OCI-LY1 (cell line): Measurements from ENCODE around the gene FARS2.

ENCODE experiments used
- H2AFZ ChIP-seq: fragments of 200-600 bp; sonication (generic), shearing (Covaris generic); 2 replicates; pipeline ENCODE4 v1.6.0; 2014; ENCODE audit warnings: antibody characterized with exemption, mild to moderate bottlenecking, low read length
- H3F3A ChIP-seq: fragments of 200-600 bp; sonication (generic), shearing (Covaris generic); 2 replicates; pipeline ENCODE4 v1.6.0; 2014; ENCODE audit warnings: mild to moderate bottlenecking, antibody characterized with exemption, low read length, moderate library complexity; ENCODE audit not compliant: insufficient read depth
- H3K27ac ChIP-seq: fragments of 200-600 bp; sonication (generic); 2 replicates; pipeline ENCODE4 v1.5.1; 2014; ENCODE audit warnings: low read length, mixed run types, mild to moderate bottlenecking, low read depth; ENCODE audit not compliant: poor library complexity, severe bottlenecking
- H3K27me3 ChIP-seq: fragments of 200-600 bp; sonication (generic); 2 replicates; pipeline ENCODE4 v1.6.0; 2014; ENCODE audit warnings: antibody characterized with exemption, mild to moderate bottlenecking, low read length, moderate library complexity; ENCODE audit not compliant: insufficient read depth
- H3K36me3 ChIP-seq: fragments of 200-600 bp; sonication (generic); 2 replicates; pipeline ENCODE4 v1.6.1; 2014; ENCODE audit warnings: mild to moderate bottlenecking, antibody characterized with exemption, low read length, moderate library complexity, mixed read lengths; ENCODE audit not compliant: insufficient read depth
- H3K4me1 ChIP-seq: fragments of 200-600 bp; sonication (generic); 2 replicates; pipeline ENCODE4 v1.5.1; 2014; ENCODE audit warnings: mild to moderate bottlenecking, low read length, moderate library complexity; ENCODE audit not compliant: insufficient read depth, severe bottlenecking
- H3K4me2 ChIP-seq: fragments of 200-600 bp; sonication (generic), shearing (Covaris generic); 2 replicates; pipeline ENCODE4 v1.6.1; 2014; ENCODE audit warnings: low read length
- H3K4me3 ChIP-seq: fragments of 200-600 bp; sonication (generic); 2 replicates; pipeline ENCODE4 v1.5.1; 2014; ENCODE audit warnings: low read length, low read depth, mild to moderate bottlenecking, mixed read lengths; ENCODE audit not compliant: poor library complexity, severe bottlenecking
- H3K79me2 ChIP-seq: fragments of 200-600 bp; shearing (Covaris generic); 2 replicates; pipeline ENCODE4 v1.6.1; 2016; ENCODE audit warnings: mixed run types, low read length, mixed read lengths; ENCODE audit not compliant: insufficient read depth
- H3K9ac ChIP-seq: fragments of 200-600 bp; sonication (generic), shearing (Covaris generic); 2 replicates; pipeline ENCODE4 v1.6.1; 2014; ENCODE audit warnings: mild to moderate bottlenecking, low read length, mixed read lengths
- H3K9me2 ChIP-seq: fragments of 200-600 bp; sonication (generic), shearing (Covaris generic); 2 replicates; pipeline ENCODE4 v1.6.1; 2014; ENCODE audit warnings: low read depth, mild to moderate bottlenecking, low read length, mixed read lengths
- H3K9me3 ChIP-seq: fragments of 200-600 bp; shearing (Covaris generic); 2 replicates; pipeline ENCODE4 v1.6.1; 2014; ENCODE audit warnings: low read length, mixed read lengths
- H4K20me1 ChIP-seq: fragments of 200-600 bp; sonication (generic), shearing (Covaris generic); 2 replicates; pipeline ENCODE4 v1.6.0; 2016; ENCODE audit warnings: mild to moderate bottlenecking, low read length; ENCODE audit not compliant: insufficient read depth
- EZH2 ChIP-seq: fragments of 200-600 bp; sonication (generic), shearing (Covaris generic); IDR thresholded peaks from 2 replicates; pipeline ENCODE4 v1.8.0; 2017; ENCODE audit warnings: borderline replicate concordance, mixed run types, mild to moderate bottlenecking, antibody characterized with exemption, low read length, moderate library complexity, mixed read lengths
- TF ChIP-seq, protein P1 (sequence below): fragments of 200-600 bp; sonication (generic), shearing (Covaris generic); IDR thresholded peaks from 2 replicates; pipeline ENCODE4 v1.5.1; 2017; ENCODE audit warnings: mild to moderate bottlenecking, antibody characterized with exemption, low read length, moderate library complexity, mixed read lengths

FARS2 gene

DNA sequence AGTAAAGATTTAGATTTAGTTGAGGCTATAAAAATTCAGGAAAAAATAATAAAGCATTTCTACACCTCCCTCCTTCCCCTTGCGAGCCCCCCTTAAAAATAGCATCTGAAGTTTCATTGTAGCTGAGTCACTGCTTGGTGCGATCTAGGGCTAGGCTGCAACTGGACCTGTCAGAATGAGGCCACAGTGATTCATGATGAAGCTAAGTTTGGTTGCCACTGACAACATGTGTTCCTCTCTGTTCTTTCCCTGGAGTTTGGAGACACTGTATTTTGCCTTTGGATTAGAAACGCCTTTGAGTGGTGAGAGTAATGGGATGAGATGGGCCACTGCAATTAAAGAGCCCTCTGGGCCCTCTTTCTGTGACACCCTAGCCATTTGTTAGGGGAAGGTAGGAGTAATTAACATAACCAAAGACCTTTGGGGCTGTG is 411.3 kb downstream of the FARS2 start:
- H3K4me1 ChIP-seq = peaks cover 84% of the 10 kb centered on the region
- H3F3A ChIP-seq = 0 out of 2 replicates have a peak, but pooled peaks cover 2% of the 10 kb centered on the region
- no peaks in the 10 kb centered on the region for H3K79me2 ChIP-seq
- no peak for TF ChIP-seq EZH2
- TF ChIP-seq, protein P1, sequence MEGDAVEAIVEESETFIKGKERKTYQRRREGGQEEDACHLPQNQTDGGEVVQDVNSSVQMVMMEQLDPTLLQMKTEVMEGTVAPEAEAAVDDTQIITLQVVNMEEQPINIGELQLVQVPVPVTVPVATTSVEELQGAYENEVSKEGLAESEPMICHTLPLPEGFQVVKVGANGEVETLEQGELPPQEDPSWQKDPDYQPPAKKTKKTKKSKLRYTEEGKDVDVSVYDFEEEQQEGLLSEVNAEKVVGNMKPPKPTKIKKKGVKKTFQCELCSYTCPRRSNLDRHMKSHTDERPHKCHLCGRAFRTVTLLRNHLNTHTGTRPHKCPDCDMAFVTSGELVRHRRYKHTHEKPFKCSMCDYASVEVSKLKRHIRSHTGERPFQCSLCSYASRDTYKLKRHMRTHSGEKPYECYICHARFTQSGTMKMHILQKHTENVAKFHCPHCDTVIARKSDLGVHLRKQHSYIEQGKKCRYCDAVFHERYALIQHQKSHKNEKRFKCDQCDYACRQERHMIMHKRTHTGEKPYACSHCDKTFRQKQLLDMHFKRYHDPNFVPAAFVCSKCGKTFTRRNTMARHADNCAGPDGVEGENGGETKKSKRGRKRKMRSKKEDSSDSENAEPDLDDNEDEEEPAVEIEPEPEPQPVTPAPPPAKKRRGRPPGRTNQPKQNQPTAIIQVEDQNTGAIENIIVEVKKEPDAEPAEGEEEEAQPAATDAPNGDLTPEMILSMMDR = no peak
- H3K27ac ChIP-seq = peak overlapping the region; percentile 92
- no peaks in the 10 kb centered on the region for H3K36me3 ChIP-seq
- no peaks in the 10 kb centered on the region for H3K9me2 ChIP-seq
- H3K9ac ChIP-seq = peak overlapping the region; percentile 3; the same call in 1 of the 2 replicates
- H3K4me2 ChIP-seq = no peak overlapping the region
- H4K20me1 ChIP-seq = no peaks in the 10 kb centered on the region
- H2AFZ ChIP-seq = no peak overlapping the region
- no peaks in the 10 kb centered on the region for H3K9me3 ChIP-seq
- H3K4me3 ChIP-seq = no peak overlapping the region
- no peaks in the 10 kb centered on the region for H3K27me3 ChIP-seq

- Histone ChIP-seq H3K27ac (peak overlapping the region; percentile 92), H3K9me3 (no peaks in the 10 kb centered on the region), H3K27me3 (no peaks in the 10 kb centered on the region), H3F3A (0 out of 2 replicates have a peak, but pooled peaks cover 2% of the 10 kb centered on the region), H3K9ac (no peak overlapping the region; the same call in 1 of the 2 replicates), H3K4me2 (no peak overlapping the region), H3K36me3 (no peaks in the 10 kb centered on the region), H3K9me2 (no peaks in the 10 kb centered on the region), H2AFZ (no peak overlapping the region), H4K20me1 (no peaks in the 10 kb centered on the region), H3K4me1 (peaks cover 84% of the 10 kb centered on the region), H3K4me3 (no peak overlapping the region), H3K79me2 (no peaks in the 10 kb centered on the region)
- TF ChIP-seq EZH2 = no peak
- TF ChIP-seq, protein P1 = no peak
These were observed 411.9 kb downstream of the FARS2 start for GRCh38 chr6:5673019-5673790.

GRCh38 chr6:5674141-5674540 is 412.8 kb downstream of the FARS2 start:
- H3K27ac ChIP-seq = no peak overlapping the region
- H3K79me2 ChIP-seq = no peaks in the 10 kb centered on the region
- H3K4me3 ChIP-seq = no peak overlapping the region
- H3K27me3 ChIP-seq = no peaks in the 10 kb centered on the region
- no peaks in the 10 kb centered on the region for H3K9me2 ChIP-seq
- H3K9me3 ChIP-seq = no peaks in the 10 kb centered on the region
- peaks cover 90% of the 10 kb centered on the region for H3K4me1 ChIP-seq
- no peak overlapping the region for H3K9ac ChIP-seq
- no peak overlapping the region for H2AFZ ChIP-seq
- no peaks in the 10 kb centered on the region for H4K20me1 ChIP-seq
- H3K36me3 ChIP-seq = no peaks in the 10 kb centered on the region
- H3K4me2 ChIP-seq = no peak overlapping the region
- H3F3A ChIP-seq = 0 out of 2 replicates have a peak, but pooled peaks cover 2% of the 10 kb centered on the region
- no peak for TF ChIP-seq EZH2
- TF ChIP-seq, protein P1 = no peak
